ENCODE measurements around the gene ERC1. TPM values are rescaled to one million over a fixed set of nuclear protein-coding genes. Genes with fewer than 3 reads are reported as not detected.
"Not testable (repeated sequence)": the region's sequence is repeated elsewhere in the genome, so short reads cannot be mapped to it uniquely, and the experiment has no call there.

The ERC1 gene
- total RNA-seq, 1 experiment from 2014 or later: 11.3 TPM

GRCh38 chr12:1022032-1022970 lies 31.3 kb downstream of the ERC1 start:
- no peak for DNase-seq (ENCODE audit: low spot score)

GRCh38 chr12:1030779-1031178 lies 39.8 kb downstream of the ERC1 start:
- DNase-seq (ENCODE audit: low spot score): no peak

- DNase-seq (ENCODE audit: low spot score): no peak
Measured at GRCh38 chr12:1034243-1034642, 43.2 kb downstream of the ERC1 start.

- DNase-seq (ENCODE audit: low spot score): no peak
Measured at GRCh38 chr12:1034751-1035457, 43.9 kb downstream of the ERC1 start.

GRCh38 chr12:1041478-1041877 lies 50.5 kb downstream of the ERC1 start:
- DNase-seq (ENCODE audit: low spot score): no peak

DNA sequence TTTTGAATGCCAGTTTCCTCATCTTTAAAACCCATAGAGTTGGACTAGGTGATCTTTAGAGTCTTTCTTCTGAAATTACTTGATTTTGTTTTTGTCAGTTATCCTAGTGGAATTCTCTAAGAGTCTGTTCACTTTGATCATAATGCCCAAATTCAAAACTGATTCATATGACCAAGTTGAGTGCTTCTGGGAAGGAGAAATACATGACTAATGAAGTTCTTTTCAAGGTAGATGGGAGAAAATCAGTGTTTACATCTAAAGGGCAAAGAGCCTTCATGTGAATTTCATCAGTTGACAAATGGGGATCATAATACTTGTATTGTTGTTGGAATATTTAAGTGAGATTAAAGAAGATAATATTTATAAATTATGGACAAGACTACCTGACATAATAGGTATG lies 53.2 kb downstream of the ERC1 start:
- DNase-seq (ENCODE audit: low spot score): no peak

DNA sequence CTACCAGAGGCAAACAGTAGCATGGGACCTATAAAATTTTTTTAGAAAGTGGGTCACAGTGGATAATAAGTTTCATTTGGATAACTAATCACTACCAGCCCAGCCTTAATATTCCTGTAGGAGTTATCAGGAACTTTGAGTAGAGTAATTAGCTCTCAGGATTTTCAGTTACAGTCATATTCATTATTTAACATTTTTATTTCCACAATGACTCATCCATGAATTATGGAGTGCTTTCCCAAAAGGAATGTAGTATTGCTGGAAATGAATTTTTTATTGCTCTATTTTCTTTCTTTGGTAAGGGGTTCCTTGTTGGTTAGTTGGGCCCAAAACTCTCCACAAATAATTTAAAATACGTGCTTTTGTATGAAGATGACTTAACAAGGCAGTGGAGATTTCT lies 53.7 kb downstream of the ERC1 start:
- DNase-seq (ENCODE audit: low spot score): no peak

GRCh38 chr12:1046727-1047126 lies 55.7 kb downstream of the ERC1 start:
- DNase-seq (ENCODE audit: low spot score): no peak

DNA sequence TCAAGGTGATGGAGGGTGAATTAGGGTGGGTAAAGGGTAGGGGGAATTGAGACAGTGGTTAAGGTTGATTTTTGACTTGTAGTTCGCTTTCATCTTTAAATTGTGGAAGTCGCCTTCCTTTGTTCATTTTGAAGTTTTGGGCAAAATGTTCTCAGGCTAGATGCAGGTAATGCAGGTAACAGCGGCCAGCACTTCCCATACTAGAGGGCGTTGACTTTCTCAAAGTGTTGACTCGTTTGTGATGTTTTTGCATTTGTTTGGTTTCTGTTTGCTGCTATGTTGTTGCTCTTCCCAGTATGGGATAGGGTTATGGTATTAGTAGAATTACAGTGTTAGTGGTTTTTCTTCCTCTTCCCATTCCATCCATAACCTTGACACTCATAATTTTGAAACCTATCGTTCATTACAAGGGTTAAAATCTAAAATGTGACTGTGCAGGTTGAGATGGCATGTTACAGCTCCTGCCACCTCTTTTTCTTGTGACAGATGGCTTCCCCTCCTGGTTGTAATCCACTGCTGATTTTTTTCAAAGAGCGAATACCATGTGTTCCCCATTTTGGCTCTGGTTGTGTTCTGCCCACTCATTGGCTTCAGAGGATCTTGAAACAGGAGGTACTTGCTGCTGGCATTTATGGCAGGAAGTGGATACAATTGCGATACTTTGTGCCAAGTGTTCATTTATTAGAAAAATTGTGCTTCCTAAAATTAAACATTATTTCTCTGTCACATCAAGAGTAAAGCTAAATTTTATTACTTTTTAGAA lies 57.1 kb downstream of the ERC1 start:
- DNase-seq (ENCODE audit: low spot score): no peak

- DNase-seq (ENCODE audit: low spot score): no peak
Measured at GRCh38 chr12:1050059-1050707, 59.2 kb downstream of the ERC1 start.

GRCh38 chr12:1051672-1052071 lies 60.6 kb downstream of the ERC1 start:
- not testable (repeated sequence) for DNase-seq (ENCODE audit: low spot score)

DNA sequence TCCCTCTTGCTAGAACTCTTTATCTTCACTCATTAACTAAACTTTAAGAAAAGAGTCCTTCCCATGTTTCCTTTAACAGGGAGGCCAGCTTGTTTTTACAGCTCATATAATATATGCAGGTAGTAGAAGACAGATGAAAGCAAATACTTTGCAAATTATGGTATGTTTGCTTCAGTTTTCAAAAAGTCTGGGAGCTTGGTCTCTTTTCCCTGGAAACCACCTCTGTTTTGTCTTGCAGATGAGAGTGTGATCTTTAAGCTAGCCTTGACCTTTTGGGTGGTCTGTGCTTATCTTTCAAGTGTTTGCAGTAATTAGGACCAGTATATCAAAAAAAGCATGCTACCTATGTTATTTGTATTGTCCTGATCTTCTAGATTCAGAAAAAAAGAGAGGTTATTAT lies 62.7 kb downstream of the ERC1 start:
- no peak for DNase-seq (ENCODE audit: low spot score)

DNA sequence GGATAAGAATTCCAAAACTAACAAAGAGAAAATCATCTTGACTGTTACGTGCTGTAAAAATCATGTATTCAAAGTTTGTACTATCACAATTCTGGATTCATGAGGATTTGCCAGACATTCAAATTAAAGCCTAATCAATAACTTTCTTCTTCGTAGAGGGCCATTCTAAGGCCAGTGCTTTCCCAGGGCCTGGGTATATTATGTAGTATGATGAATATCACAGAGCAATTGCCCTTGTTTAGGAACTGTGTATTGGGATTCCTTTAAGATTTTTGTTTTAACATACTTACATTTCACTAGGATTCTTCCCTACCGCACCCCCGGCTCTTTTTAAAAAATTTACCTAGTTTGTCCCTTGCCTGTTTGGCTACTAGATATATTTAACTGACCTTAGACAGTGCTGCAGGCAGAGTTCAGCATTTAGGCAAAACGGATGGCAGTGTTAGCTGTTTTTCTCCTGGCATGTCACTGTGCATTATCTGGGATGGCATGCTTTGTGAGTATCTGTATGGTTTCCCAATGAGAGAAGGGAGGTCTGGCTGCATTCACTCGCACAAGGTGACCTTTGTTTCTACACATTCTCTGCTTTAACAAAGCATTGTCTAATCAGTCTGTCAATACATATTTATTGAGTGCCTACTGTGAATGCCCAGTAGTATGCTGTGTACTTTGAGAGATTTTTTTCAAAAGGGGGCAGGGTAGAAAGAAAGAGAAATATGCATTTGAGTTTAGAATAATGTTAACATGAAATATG lies 63.3 kb downstream of the ERC1 start:
- DNase-seq (ENCODE audit: low spot score): no peak

DNA sequence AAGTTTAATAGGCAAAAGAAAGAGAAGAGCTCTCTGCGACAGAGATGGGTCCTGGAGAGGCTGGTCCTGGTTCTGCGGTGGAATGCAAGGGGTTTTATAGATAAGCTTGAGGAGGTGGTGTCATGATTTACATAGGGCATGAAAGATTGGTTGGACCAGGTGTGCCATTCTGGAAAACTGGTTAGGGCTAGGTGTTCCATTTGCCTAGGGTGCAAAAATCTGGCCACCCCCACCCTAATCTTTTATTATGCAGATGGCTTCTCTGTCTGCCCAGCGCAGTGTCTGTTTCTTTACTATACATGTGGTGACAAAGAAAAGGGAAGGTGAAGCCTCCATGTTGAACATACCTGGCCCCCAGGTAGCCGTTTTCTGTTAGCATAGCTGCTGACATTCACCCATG lies 65.4 kb downstream of the ERC1 start:
- DNase-seq (ENCODE audit: low spot score): no peak

DNA sequence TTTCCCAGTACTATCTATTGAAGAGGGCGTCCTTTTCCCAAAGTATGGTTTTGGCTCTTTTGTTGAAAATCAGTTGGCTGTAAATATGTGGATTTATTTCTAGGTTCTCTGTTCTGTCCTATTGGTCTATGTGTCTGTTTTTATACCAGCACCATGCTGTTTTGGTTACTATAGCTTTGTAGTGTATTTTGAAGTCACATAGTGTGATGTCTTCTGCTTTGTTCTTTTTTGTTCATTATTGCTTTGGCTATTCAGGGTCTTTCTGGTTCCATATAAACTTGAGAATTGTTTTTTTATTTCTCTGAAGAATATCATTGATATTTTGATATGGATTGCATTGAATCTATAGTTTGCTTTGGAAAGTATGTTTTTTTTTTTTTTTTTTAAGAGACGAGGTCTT lies 67.4 kb downstream of the ERC1 start:
- no peak for DNase-seq (ENCODE audit: low spot score)

DNA sequence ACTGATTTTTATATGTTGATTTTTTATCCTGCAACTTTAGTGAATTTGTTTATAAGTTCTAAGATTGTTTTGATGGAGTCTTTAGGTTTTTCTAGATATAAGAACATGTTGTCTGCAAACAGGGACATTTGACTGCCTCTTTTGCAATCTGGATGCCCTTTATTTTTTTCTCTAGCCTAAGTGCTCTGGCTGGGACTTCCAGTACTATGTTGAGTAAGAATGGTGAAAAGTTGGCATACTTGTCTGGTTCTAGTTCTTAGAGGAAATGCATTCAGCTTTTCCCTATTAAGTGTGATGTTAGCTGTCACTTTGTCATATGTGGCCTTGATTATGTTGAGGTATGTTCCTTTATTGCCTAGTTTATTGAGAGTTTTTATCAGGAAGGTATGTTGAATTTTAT lies 68.1 kb downstream of the ERC1 start:
- DNase-seq (ENCODE audit: low spot score): no peak

GRCh38 chr12:1063852-1064251 lies 72.8 kb downstream of the ERC1 start:
- DNase-seq (ENCODE audit: low spot score): no peak

- no peak for DNase-seq (ENCODE audit: low spot score)
Measured at GRCh38 chr12:1064317-1064716, 73.3 kb downstream of the ERC1 start.

GRCh38 chr12:1065629-1066028 lies 74.6 kb downstream of the ERC1 start:
- DNase-seq (ENCODE audit: low spot score): no peak

GRCh38 chr12:1069846-1070245 lies 78.8 kb downstream of the ERC1 start:
- no peak for DNase-seq (ENCODE audit: low spot score)

GRCh38 chr12:1071182-1071581 lies 80.2 kb downstream of the ERC1 start:
- no peak for DNase-seq (ENCODE audit: low spot score)

Measured in H4 (cell line).